ENCODE data around the gene NTM.

The NTM gene

GRCh38 chr11:131957875-131958274 lies 587.5 kb downstream of the NTM start:
- DNase-seq (ENCODE audit: extremely low read depth, low read depth) = no peak
- no peak for TF ChIP-seq CTCF (IDR thresholded peaks at IDR 0.05; ENCODE audit: low read depth, low read length)

GRCh38 chr11:131962818-131963217 lies 592.4 kb downstream of the NTM start:
- DNase-seq (ENCODE audit: extremely low read depth, low read depth) = no peak
- TF ChIP-seq CTCF (IDR thresholded peaks at IDR 0.05; ENCODE audit: low read depth, low read length) = no peak

- DNase-seq (ENCODE audit: extremely low read depth, low read depth) = no peak
- TF ChIP-seq CTCF (IDR thresholded peaks at IDR 0.05; ENCODE audit: low read depth, low read length) = no peak
Observed at GRCh38 chr11:131964698-131965483, 594.5 kb downstream of the NTM start.

- TF ChIP-seq CTCF (IDR thresholded peaks at IDR 0.05; ENCODE audit: low read depth, low read length) = no peak
- DNase-seq (ENCODE audit: extremely low read depth, low read depth) = no peak
Observed at GRCh38 chr11:131965504-131965903, 595.1 kb downstream of the NTM start.

GRCh38 chr11:131966667-131967066 lies 596.3 kb downstream of the NTM start:
- no peak for TF ChIP-seq CTCF (IDR thresholded peaks at IDR 0.05; ENCODE audit: low read depth, low read length)
- no peak for DNase-seq (ENCODE audit: extremely low read depth, low read depth)

GRCh38 chr11:131969261-131969660 lies 598.8 kb downstream of the NTM start:
- DNase-seq (ENCODE audit: extremely low read depth, low read depth) = no peak
- no peak for TF ChIP-seq CTCF (IDR thresholded peaks at IDR 0.05; ENCODE audit: low read depth, low read length)

- no peak for DNase-seq (ENCODE audit: extremely low read depth, low read depth)
- no peak for TF ChIP-seq CTCF (IDR thresholded peaks at IDR 0.05; ENCODE audit: low read depth, low read length)
Observed at GRCh38 chr11:131973061-131973460, 602.6 kb downstream of the NTM start.

Data from AG09319 (cell line).